Stomach (tissue), 9 donors: ENCODE measurements around the gene SETD6. TPM values are rescaled to one million over a fixed set of nuclear protein-coding genes. Genes with fewer than 3 reads are reported as not detected.

Experiments used
- DNase-seq, 2 donors: peaks; one replicate each; pipeline versions ENCODE4 v3.0.0 to v3.0.0-alpha.2; 2013 to 2019
- H3K27ac ChIP-seq, 5 donors: fragments of 200-600 bp in 4 of 5; sonication (generic) in 4 of 5; one replicate each; pipeline ENCODE4 v1.5.1; 2013 to 2019; ENCODE audit warnings: mild to moderate bottlenecking in 1 of 5, moderate library complexity in 1 of 5
- H3K27me3 ChIP-seq, 3 donors: fragments of 200-600 bp; sonication (generic); one replicate each; pipeline ENCODE4 v1.5.1; 2017 to 2019; ENCODE audit warnings: mixed run types in 1 of 3
- H3K36me3 ChIP-seq, 4 donors: fragments of 200-600 bp; sonication (generic); 1 replicate in 3 of 4; 2 replicates in 1 of 4; pipeline ENCODE4 v1.5.1; 2016 to 2019
- H3K4me1 ChIP-seq, 4 donors: fragments of 200-600 bp; sonication (generic); one replicate each; pipeline ENCODE4 v1.5.1; 2016 to 2019
- H3K4me3 ChIP-seq, 4 donors: fragments of 200-600 bp; sonication (generic) in 3 of 4; one replicate each; pipeline ENCODE4 v1.5.1; 2016 to 2019; ENCODE audit warnings: mild to moderate bottlenecking in 1 of 4
- H3K9me3 ChIP-seq, 4 donors: fragments of 200-600 bp; sonication (generic); one replicate each; pipeline ENCODE4 v1.5.1; 2016 to 2019
- CTCF ChIP-seq, 7 experiments: fragments of 450-650 bp in 4 of 7; fragments of 200-600 bp in 3 of 7; sonication (generic) in 3 of 7; IDR thresholded peaks; one replicate each; pipeline ENCODE4 v1.5.1; 2016 to 2019; ENCODE audit warnings: antibody characterized with exemption in 7 of 7, control low read depth in 2 of 7, mild to moderate bottlenecking in 1 of 7
- EP300 ChIP-seq: sonication (generic); formaldehyde crosslinking; IDR thresholded peaks from one replicate; pipeline ENCODE4 v1.6.1; 2017; ENCODE audit warnings: antibody characterized with exemption
- POLR2A ChIP-seq, 4 donors: fragments of 450-650 bp; IDR thresholded peaks; one replicate each; pipeline ENCODE4 v1.6.1; 2016; ENCODE audit warnings: antibody characterized with exemption in 4 of 4, control low read depth in 2 of 4, mild to moderate bottlenecking in 1 of 4, moderate library complexity in 1 of 4
- POLR2AphosphoS5 ChIP-seq, 3 donors: sonication (generic); formaldehyde crosslinking; IDR thresholded peaks; one replicate each; pipeline ENCODE4 v1.6.1; 2016; ENCODE audit warnings: antibody characterized with exemption in 3 of 3
- WGBS, 5 donors: extraction: QIAGEN DNeasy Blood & Tissue Kit in 3 of 5; methylation state at CpG; one replicate each; pipeline versions ENCODE4 v1.1.5 to v1.1.7; 2013 to 2018; 5-methylcytosine and 5-hydroxymethylcytosine counted together
- intact Hi-C: fragments of 100-400 bp; cut with DNase I; formaldehyde crosslinking; loops from one replicate; pipeline ENCODE4 v1.15.1; 2023; ENCODE audit warnings: low total_unique reads
- polyA plus RNA-seq, 3 donors: library from polyadenylated mRNA; stranded (reverse); fragments of 200-250 nt; gene quantifications; one replicate each; pipeline ENCODE4 v1.2.3, GENCODE V29; 2013
- total RNA-seq, 5 donors: library from RNA; depleted of rRNA; stranded (reverse); fragments of >200 nt; gene quantifications; one replicate each; pipeline versions ENCODE4 v1.1.0 to v1.2.3, GENCODE V29; 2014 to 2016
- donor health status: healthy with polysubstance abuse.
- donor health status: Bipolar disorder and iron deficiency.
- donor health status: healthy.

Gene SETD6
- total and polyA plus RNA-seq, 8 donors: 7.7 to 209 (median 25.4) TPM

GRCh38 chr16:58500430-58501241, 14.7 kb upstream of the SETD6 start:
- Histone ChIP-seq H3K9me3 (no peaks in the 10 kb centered on the region), H3K27ac (peak overlapping the region in 1 of 5 donors; percentile 3), H3K4me1 (peaks cover 19 to 22% (median 21%) of the 10 kb centered on the region in 4 donors), H3K4me3 (peak overlapping the region; percentile 28 to 50 (median 33)), H3K27me3 (peaks cover 0 to 68% (median 35%) of the 10 kb centered on the region in 3 donors), H3K36me3 (no peaks in the 10 kb centered on the region)
- DNase-seq: no peak
- 4 to 11% (median 6%) methylated on average over 32 to 36 of the region's 36 CpGs for WGBS, 5 donors
- TF ChIP-seq EP300: no peak
- no peak for TF ChIP-seq POLR2A (IDR thresholded peaks at IDR 0.05)
- no peak for TF ChIP-seq POLR2AphosphoS5 (IDR thresholded peaks at IDR 0.05)
- no peak for TF ChIP-seq CTCF (IDR thresholded peaks at IDR 0.05)
- intact Hi-C loops: loop anchor here (10.0 kb wide), 1 partner anchor 144 kb away; no protein-coding TSS in a partner anchor

GRCh38 chr16:58501242-58502131, 13.8 kb upstream of the SETD6 start:
- WGBS, 5 donors: 11 to 22% (median 12%) methylated on average over 9 to 42 of the region's 42 CpGs
- DNase-seq: peak; percentile 51 to 90
- H3K4me3 ChIP-seq: peak overlapping the region; percentile 28 to 50 (median 33)
- intact Hi-C loops: loop anchor here (10.0 kb wide), 1 partner anchor 143 kb away; no protein-coding TSS in a partner anchor
- peaks cover 0 to 67% (median 35%) of the 10 kb centered on the region in 3 donors for H3K27me3 ChIP-seq
- TF ChIP-seq POLR2AphosphoS5 (IDR thresholded peaks at IDR 0.05): no peak
- no peak for TF ChIP-seq EP300
- no peak for TF ChIP-seq POLR2A (IDR thresholded peaks at IDR 0.05)
- TF ChIP-seq CTCF (IDR thresholded peaks at IDR 0.05): no peak
- H3K9me3 ChIP-seq: no peaks in the 10 kb centered on the region
- peak overlapping the region in 1 of 5 donors; percentile 3 for H3K27ac ChIP-seq
- H3K36me3 ChIP-seq: no peaks in the 10 kb centered on the region
- H3K4me1 ChIP-seq: peaks cover 19 to 22% (median 21%) of the 10 kb centered on the region in 4 donors

- Histone ChIP-seq H3K4me1 (peaks cover 19 to 22% (median 21%) of the 10 kb centered on the region in 4 donors), H3K4me3 (no peak overlapping the region), H3K27ac (no peak overlapping the region), H3K36me3 (no peaks in the 10 kb centered on the region), H3K9me3 (no peaks in the 10 kb centered on the region), H3K27me3 (peaks cover 0 to 74% (median 35%) of the 10 kb centered on the region in 3 donors)
- intact Hi-C loops: loop anchor here (10.0 kb wide), 1 partner anchor 142 kb away; no protein-coding TSS in a partner anchor
- DNase-seq: no peak
- 66 to 78% (median 74%) methylated on average over 8 of the region's 8 CpGs for WGBS, 5 donors
- TF ChIP-seq CTCF (IDR thresholded peaks at IDR 0.05): no peak
- no peak for TF ChIP-seq POLR2AphosphoS5 (IDR thresholded peaks at IDR 0.05)
- TF ChIP-seq POLR2A (IDR thresholded peaks at IDR 0.05): no peak
- no peak for TF ChIP-seq EP300
These were observed 12.9 kb upstream of the SETD6 start for GRCh38 chr16:58502217-58502921.
